Astrocyte (in vitro differentiated cells and primary cell): Measurements from ENCODE around the gene NUP214. TPM values are rescaled to one million over a fixed set of nuclear protein-coding genes. Genes with fewer than 3 reads are reported as not detected.
"Not testable (repeated sequence)": the region's sequence is repeated elsewhere in the genome, so short reads cannot be mapped to it uniquely, and the experiment has no call there.

ENCODE experiments used
- DNase-seq: peaks from one replicate; pipeline ENCODE4 v3.0.0-alpha.2; 2010; ENCODE audit warnings: low read depth
- FAIRE-seq: peaks from 2 replicates; lab custom pipeline; 2011; peaks lifted over from hg19 to GRCh38; lab: Jason Lieb, UNC
- H2AFZ ChIP-seq: 2 replicates; pipeline ENCODE4 v1.6.0; 2012; ENCODE audit warnings: low read depth, low read length, inconsistent platforms
- H3K27ac ChIP-seq: 2 replicates; pipeline ENCODE4 v1.5.1; 2011; ENCODE audit warnings: low read depth, low read length, inconsistent platforms
- H3K27me3 ChIP-seq: 2 replicates; pipeline ENCODE4 v1.6.0; 2011; ENCODE audit warnings: low read length, inconsistent platforms; ENCODE audit not compliant: insufficient read depth
- H3K36me3 ChIP-seq: 2 replicates; pipeline ENCODE4 v1.5.1; 2011; ENCODE audit warnings: low read length, inconsistent platforms; ENCODE audit not compliant: insufficient read depth
- H3K4me1 ChIP-seq: 2 replicates; pipeline ENCODE4 v1.5.1; 2011; ENCODE audit warnings: low read length, inconsistent platforms; ENCODE audit not compliant: insufficient read depth
- H3K4me2 ChIP-seq: 2 replicates; pipeline ENCODE4 v1.6.0; 2012; ENCODE audit warnings: low read length, inconsistent platforms
- H3K4me3 ChIP-seq: 2 replicates; pipeline ENCODE4 v1.5.1; 2011; ENCODE audit warnings: low read depth, mild to moderate bottlenecking, low read length, inconsistent platforms; ENCODE audit not compliant: insufficient read depth
- H3K79me2 ChIP-seq: 2 replicates; pipeline ENCODE4 v1.6.0; 2012; ENCODE audit warnings: mild to moderate bottlenecking, low read length, inconsistent platforms; ENCODE audit not compliant: insufficient read depth
- H3K9ac ChIP-seq: 2 replicates; pipeline ENCODE4 v1.6.0; 2012; ENCODE audit warnings: mild to moderate bottlenecking, low read length, inconsistent platforms
- H3K9me3 ChIP-seq: 2 replicates; pipeline ENCODE4 v1.5.1; 2012; ENCODE audit warnings: low read depth, mild to moderate bottlenecking, low read length, inconsistent platforms; ENCODE audit not compliant: insufficient read depth
- H4K20me1 ChIP-seq: 2 replicates; pipeline ENCODE4 v1.6.0; 2012; ENCODE audit warnings: low read length, inconsistent platforms; ENCODE audit not compliant: insufficient read depth
- H3K27ac Mint-ChIP-seq: one replicate; pipeline ENCODE4 v1.8.0; 2021; ENCODE audit warnings: mild to moderate bottlenecking, mixed read lengths; ENCODE audit not compliant: unreplicated experiment
- H3K27me3 Mint-ChIP-seq: one replicate; pipeline ENCODE4 v1.8.0; 2021; ENCODE audit warnings: low read depth, mixed read lengths; ENCODE audit not compliant: unreplicated experiment
- H3K36me3 Mint-ChIP-seq: one replicate; pipeline ENCODE4 v1.8.0; 2021; ENCODE audit warnings: low read depth, mixed read lengths; ENCODE audit not compliant: unreplicated experiment
- H3K4me1 Mint-ChIP-seq: one replicate; pipeline ENCODE4 v1.8.0; 2021; ENCODE audit warnings: low read depth, mixed read lengths; ENCODE audit not compliant: unreplicated experiment
- H3K4me3 Mint-ChIP-seq: one replicate; pipeline ENCODE4 v1.8.0; 2021; ENCODE audit warnings: mild to moderate bottlenecking, moderate library complexity, mixed read lengths; ENCODE audit not compliant: unreplicated experiment
- H3K9me3 Mint-ChIP-seq: one replicate; pipeline ENCODE4 v1.8.0; 2021; ENCODE audit warnings: mild to moderate bottlenecking, mixed read lengths; ENCODE audit not compliant: unreplicated experiment
- EZH2 ChIP-seq: IDR thresholded peaks from 2 replicates; pipeline ENCODE4 v1.6.1; 2012; ENCODE audit warnings: mild to moderate bottlenecking, low read length, inconsistent platforms; ENCODE audit not compliant: insufficient read depth
- total RNA-seq: library from RNA; stranded (reverse); gene quantifications from 2 replicates; pipeline ENCODE4 v1.2.1, GENCODE V29; 2021
- TF ChIP-seq, protein P1 (sequence below): IDR thresholded peaks from 2 replicates; pipeline ENCODE4 v1.5.1; 2011; ENCODE audit warnings: low read depth, mild to moderate bottlenecking, inconsistent platforms, low read length, moderate library complexity; ENCODE audit not compliant: insufficient read depth

The NUP214 gene
- total RNA-seq, 1 donor from 2014 or later: 30.5 TPM

DNA sequence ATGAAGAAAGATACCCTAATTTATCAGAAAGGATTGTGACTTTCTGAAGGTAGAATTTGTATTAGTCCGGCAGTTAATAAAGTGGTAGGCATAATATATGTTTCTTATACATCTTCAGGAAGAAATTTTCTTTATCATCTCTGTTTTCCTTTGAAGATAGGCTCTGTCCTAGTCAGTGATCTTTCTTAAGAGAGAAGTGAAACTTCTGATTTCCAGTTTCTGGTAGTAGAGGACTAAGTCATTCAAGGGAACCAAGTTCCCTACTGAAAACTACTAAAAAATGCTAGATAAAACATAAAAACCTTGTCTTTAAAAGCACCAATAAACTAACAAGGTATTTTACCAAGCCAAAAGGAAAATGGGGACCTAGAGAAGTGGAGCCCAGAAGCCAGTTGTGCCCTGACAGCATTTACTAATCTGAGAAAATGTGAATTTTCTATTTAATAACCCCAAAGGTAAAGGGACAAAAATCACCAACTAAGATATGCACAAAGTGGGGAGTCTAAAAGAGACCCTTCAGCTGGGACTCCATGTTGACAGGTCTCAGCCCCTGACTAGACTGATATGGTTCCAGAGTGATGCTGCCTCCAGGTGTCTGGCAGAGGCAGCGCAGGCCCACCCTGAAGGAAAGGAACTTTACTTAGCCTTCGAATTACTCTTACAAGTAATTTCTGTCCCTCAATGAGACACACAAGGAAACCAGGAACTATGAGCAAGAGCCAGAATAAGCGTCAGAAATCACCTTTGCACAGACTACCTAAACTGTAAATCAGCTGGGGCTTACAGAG, 78.2 kb downstream of the NUP214 start:
- Histone ChIP-seq H3K36me3 (peaks cover 32% of the 10 kb centered on the region), H2AFZ (no peak overlapping the region), H3K27me3 (no peaks in the 10 kb centered on the region), H3K4me3 (no peak overlapping the region), H3K4me2 (no peak overlapping the region), H3K79me2 (no peaks in the 10 kb centered on the region), H3K9me3 (no peaks in the 10 kb centered on the region), H4K20me1 (no peaks in the 10 kb centered on the region), H3K9ac (no peak overlapping the region), H3K27ac (no peak overlapping the region), H3K4me1 (no peaks in the 10 kb centered on the region)
- Mint-ChIP-seq H3K9me3 (peaks cover 2% of the 10 kb centered on the region), H3K36me3 (peaks cover 13% of the 10 kb centered on the region), H3K27ac (no peak overlapping the region), H3K4me3 (no peak overlapping the region), H3K27me3 (no peaks in the 10 kb centered on the region), H3K4me1 (no peaks in the 10 kb centered on the region)
- TF ChIP-seq, protein P1, sequence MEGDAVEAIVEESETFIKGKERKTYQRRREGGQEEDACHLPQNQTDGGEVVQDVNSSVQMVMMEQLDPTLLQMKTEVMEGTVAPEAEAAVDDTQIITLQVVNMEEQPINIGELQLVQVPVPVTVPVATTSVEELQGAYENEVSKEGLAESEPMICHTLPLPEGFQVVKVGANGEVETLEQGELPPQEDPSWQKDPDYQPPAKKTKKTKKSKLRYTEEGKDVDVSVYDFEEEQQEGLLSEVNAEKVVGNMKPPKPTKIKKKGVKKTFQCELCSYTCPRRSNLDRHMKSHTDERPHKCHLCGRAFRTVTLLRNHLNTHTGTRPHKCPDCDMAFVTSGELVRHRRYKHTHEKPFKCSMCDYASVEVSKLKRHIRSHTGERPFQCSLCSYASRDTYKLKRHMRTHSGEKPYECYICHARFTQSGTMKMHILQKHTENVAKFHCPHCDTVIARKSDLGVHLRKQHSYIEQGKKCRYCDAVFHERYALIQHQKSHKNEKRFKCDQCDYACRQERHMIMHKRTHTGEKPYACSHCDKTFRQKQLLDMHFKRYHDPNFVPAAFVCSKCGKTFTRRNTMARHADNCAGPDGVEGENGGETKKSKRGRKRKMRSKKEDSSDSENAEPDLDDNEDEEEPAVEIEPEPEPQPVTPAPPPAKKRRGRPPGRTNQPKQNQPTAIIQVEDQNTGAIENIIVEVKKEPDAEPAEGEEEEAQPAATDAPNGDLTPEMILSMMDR: peak; percentile 30
- no peak for TF ChIP-seq EZH2
- FAIRE-seq (no peak), DNase-seq (no peak)

DNA sequence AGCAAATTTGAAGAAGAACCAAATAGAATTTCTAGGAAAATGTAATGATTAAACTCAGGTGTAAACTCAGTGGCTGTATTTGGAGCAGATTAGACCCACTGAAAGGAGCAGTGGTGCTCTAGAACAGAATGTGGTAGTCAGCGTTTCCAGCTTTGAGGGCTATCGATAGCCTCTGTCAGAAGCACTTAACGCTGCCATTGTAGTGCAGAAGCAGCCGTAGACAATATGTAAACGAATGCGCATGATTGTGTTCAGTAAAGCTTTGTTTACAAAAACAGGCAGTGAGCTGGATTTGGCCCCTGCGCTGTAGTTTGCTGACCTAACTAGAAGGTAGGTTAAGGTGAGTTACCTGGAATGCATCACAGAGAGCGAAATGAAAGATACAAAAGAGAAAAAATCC, 78.9 kb downstream of the NUP214 start:
- Mint-ChIP-seq H3K4me3 (no peak overlapping the region), H3K27me3 (no peaks in the 10 kb centered on the region), H3K36me3 (peaks cover 12% of the 10 kb centered on the region), H3K27ac (no peak overlapping the region), H3K4me1 (no peaks in the 10 kb centered on the region), H3K9me3 (peaks cover 2% of the 10 kb centered on the region)
- no peaks in the 10 kb centered on the region for H3K27me3 ChIP-seq
- DNase-seq (no peak), FAIRE-seq (no peak)
- H3K4me2 ChIP-seq: no peak overlapping the region
- H2AFZ ChIP-seq: no peak overlapping the region
- H3K4me3 ChIP-seq: no peak overlapping the region
- no peaks in the 10 kb centered on the region for H3K79me2 ChIP-seq
- no peaks in the 10 kb centered on the region for H3K9me3 ChIP-seq
- H3K36me3 ChIP-seq: peaks cover 26% of the 10 kb centered on the region
- H3K9ac ChIP-seq: no peak overlapping the region
- no peaks in the 10 kb centered on the region for H4K20me1 ChIP-seq
- TF ChIP-seq EZH2: no peak
- TF ChIP-seq, protein P1: no peak
- no peaks in the 10 kb centered on the region for H3K4me1 ChIP-seq
- no peak overlapping the region for H3K27ac ChIP-seq

DNA sequence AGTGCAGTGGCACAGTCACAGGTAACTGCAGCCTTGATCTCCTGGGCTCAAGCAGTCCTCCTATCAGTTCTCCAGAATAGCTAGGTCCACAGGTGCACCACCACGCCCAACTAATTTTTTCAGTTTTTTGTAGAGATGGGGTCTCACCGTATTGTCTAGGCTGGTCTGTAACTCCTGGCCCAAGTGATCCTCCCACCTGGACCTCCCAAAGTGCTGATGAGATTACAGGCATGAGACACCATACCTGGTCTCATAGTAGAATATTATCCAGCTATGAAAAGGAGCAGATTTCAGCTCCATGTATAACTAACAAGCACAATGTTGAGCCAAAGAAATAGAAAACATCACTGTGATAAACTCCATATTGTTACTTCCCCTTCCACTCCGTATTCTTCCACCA, 81.1 kb downstream of the NUP214 start:
- no peak for FAIRE-seq
- Mint-ChIP-seq H3K4me3 (no peak overlapping the region), H3K36me3 (peaks cover 19% of the 10 kb centered on the region)

DNA sequence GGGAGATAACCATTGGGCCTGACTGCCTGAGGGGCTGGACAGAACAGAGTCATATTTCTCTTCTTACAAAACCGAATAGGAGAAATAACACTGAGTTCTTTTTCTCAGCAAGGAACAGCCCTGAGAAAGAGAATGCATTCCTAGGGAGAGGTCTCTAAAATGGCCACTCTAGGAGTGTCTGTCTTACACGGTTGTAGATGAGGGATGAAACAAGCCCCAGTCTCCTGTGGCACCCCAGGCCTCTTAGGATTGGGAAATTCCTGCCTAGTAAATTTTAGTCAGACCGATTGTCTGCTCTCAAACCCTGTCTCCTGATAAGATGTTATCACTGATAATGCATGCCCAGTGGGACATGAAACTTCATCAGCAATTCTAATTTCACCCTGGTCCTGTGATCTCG, 86.5 kb downstream of the NUP214 start:
- H3K36me3 Mint-ChIP-seq: peaks cover 29% of the 10 kb centered on the region
- not testable (repeated sequence) for H3K79me2 ChIP-seq

More for the DNA sequence above, 81.1 kb downstream of the NUP214 start:
- no peak overlapping the region for H2AFZ ChIP-seq
- Mint-ChIP-seq H3K27me3 (no peaks in the 10 kb centered on the region), H3K4me1 (no peaks in the 10 kb centered on the region), H3K9me3 (peaks cover 2% of the 10 kb centered on the region), H3K27ac (no peak overlapping the region)
- peaks cover 21% of the 10 kb centered on the region for H3K36me3 ChIP-seq
- no peak for DNase-seq
- no peaks in the 10 kb centered on the region for H3K27me3 ChIP-seq
- no peak overlapping the region for H3K4me3 ChIP-seq
- H3K4me1 ChIP-seq: no peaks in the 10 kb centered on the region
- no peak overlapping the region for H3K4me2 ChIP-seq
- H4K20me1 ChIP-seq: no peaks in the 10 kb centered on the region
- H3K79me2 ChIP-seq: no peaks in the 10 kb centered on the region
- no peaks in the 10 kb centered on the region for H3K9me3 ChIP-seq
- H3K27ac ChIP-seq: no peak overlapping the region
- TF ChIP-seq, protein P1: no peak
- TF ChIP-seq EZH2: no peak
- no peak overlapping the region for H3K9ac ChIP-seq

More for the DNA sequence above, 86.5 kb downstream of the NUP214 start:
- not testable (repeated sequence) for H3K27me3 Mint-ChIP-seq, H3K4me3 ChIP-seq, H3K9me3 ChIP-seq, H2AFZ ChIP-seq, H3K4me3 Mint-ChIP-seq, H3K9ac ChIP-seq, H4K20me1 ChIP-seq, H3K36me3 ChIP-seq, H3K4me1 ChIP-seq, H3K27me3 ChIP-seq, DNase-seq, H3K27ac ChIP-seq, H3K27ac Mint-ChIP-seq, H3K9me3 Mint-ChIP-seq, FAIRE-seq, H3K4me2 ChIP-seq
- H3K4me1 Mint-ChIP-seq: peaks cover 10% of the 10 kb centered on the region
